ENCODE results near the gene CBARP. TPM values are rescaled to one million over a fixed set of nuclear protein-coding genes. Genes with fewer than 3 reads are reported as not detected.

The CBARP gene
- total and polyA plus RNA-seq, 2 of the 13 experiments (the other 11 are each of a cell fraction or from before 2014, with no cell fraction given) = 1.2 to 1.4 TPM

DNA sequence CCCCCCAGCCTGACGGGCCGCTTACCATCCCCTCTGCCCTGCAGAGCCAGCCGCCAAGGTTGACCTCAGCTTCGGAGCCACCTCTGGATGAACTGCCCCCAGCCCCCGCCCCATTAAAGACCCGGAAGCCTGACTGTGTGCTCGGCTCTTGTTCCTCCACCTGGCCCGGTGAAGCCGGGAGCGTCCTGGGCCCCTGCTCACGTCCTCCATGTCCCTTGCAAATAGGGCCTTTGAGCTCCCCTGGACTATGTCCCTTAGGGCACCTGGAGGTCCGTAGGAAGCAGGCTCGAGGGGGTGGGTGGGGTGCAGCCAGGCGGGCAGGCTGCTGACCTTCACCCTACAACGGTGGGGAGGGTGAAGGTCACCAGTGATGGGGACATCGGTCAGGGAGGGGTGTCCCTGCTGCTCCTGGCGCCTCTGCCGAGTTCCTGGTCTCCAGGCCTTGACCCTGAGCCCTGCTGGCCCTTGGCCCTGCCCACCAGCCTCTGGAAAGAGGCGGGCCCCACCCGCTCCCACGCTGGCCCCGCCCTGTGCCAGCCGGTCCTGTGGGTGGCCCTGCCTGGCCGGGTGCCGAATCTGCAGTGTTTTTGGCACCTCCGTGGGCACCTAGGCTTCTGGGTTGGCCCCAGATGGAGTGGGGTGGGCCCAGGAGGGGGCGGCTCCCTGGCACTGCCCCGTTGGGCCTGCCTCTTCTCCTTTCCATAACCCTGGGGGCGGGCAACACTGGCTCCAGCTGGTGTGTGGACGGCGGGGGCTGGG lies 7.1 kb upstream of the CBARP start (continued):
- TF ChIP-seq, protein P1, sequence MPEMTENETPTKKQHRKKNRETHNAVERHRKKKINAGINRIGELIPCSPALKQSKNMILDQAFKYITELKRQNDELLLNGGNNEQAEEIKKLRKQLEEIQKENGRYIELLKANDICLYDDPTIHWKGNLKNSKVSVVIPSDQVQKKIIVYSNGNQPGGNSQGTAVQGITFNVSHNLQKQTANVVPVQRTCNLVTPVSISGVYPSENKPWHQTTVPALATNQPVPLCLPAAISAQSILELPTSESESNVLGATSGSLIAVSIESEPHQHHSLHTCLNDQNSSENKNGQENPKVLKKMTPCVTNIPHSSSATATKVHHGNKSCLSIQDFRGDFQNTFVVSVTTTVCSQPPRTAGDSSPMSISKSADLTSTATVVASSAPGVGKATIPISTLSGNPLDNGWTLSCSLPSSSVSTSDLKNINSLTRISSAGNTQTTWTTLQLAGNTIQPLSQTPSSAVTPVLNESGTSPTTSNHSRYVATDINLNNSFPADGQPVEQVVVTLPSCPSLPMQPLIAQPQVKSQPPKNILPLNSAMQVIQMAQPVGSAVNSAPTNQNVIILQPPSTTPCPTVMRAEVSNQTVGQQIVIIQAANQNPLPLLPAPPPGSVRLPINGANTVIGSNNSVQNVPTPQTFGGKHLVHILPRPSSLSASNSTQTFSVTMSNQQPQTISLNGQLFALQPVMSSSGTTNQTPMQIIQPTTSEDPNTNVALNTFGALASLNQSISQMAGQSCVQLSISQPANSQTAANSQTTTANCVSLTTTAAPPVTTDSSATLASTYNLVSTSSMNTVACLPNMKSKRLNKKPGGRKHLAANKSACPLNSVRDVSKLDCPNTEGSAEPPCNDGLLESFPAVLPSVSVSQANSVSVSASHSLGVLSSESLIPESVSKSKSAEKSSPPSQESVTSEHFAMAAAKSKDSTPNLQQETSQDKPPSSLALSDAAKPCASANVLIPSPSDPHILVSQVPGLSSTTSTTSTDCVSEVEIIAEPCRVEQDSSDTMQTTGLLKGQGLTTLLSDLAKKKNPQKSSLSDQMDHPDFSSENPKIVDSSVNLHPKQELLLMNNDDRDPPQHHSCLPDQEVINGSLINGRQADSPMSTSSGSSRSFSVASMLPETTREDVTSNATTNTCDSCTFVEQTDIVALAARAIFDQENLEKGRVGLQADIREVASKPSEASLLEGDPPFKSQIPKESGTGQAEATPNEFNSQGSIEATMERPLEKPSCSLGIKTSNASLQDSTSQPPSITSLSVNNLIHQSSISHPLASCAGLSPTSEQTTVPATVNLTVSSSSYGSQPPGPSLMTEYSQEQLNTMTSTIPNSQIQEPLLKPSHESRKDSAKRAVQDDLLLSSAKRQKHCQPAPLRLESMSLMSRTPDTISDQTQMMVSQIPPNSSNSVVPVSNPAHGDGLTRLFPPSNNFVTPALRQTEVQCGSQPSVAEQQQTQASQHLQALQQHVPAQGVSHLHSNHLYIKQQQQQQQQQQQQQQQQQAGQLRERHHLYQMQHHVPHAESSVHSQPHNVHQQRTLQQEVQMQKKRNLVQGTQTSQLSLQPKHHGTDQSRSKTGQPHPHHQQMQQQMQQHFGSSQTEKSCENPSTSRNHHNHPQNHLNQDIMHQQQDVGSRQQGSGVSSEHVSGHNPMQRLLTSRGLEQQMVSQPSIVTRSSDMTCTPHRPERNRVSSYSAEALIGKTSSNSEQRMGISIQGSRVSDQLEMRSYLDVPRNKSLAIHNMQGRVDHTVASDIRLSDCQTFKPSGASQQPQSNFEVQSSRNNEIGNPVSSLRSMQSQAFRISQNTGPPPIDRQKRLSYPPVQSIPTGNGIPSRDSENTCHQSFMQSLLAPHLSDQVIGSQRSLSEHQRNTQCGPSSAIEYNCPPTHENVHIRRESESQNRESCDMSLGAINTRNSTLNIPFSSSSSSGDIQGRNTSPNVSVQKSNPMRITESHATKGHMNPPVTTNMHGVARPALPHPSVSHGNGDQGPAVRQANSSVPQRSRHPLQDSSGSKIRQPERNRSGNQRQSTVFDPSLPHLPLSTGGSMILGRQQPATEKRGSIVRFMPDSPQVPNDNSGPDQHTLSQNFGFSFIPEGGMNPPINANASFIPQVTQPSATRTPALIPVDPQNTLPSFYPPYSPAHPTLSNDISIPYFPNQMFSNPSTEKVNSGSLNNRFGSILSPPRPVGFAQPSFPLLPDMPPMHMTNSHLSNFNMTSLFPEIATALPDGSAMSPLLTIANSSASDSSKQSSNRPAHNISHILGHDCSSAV (CRISPR knock-in tag; IDR thresholded peaks at IDR 0.05; ENCODE audit: borderline replicate concordance) = no peak
- TF ChIP-seq MAFK (conservative IDR thresholded peaks at IDR 0.05 in 1 of 2, IDR thresholded peaks at IDR 0.05 in 1 of 2; ENCODE audit: low read length in 2 of 2) = no peak
- no peak; the same call in 1 of the 2 replicates for TF ChIP-seq ZSCAN9 (CRISPR knock-in tag; IDR thresholded peaks at IDR 0.05; ENCODE audit: borderline replicate concordance)
- TF ChIP-seq, protein P2, sequence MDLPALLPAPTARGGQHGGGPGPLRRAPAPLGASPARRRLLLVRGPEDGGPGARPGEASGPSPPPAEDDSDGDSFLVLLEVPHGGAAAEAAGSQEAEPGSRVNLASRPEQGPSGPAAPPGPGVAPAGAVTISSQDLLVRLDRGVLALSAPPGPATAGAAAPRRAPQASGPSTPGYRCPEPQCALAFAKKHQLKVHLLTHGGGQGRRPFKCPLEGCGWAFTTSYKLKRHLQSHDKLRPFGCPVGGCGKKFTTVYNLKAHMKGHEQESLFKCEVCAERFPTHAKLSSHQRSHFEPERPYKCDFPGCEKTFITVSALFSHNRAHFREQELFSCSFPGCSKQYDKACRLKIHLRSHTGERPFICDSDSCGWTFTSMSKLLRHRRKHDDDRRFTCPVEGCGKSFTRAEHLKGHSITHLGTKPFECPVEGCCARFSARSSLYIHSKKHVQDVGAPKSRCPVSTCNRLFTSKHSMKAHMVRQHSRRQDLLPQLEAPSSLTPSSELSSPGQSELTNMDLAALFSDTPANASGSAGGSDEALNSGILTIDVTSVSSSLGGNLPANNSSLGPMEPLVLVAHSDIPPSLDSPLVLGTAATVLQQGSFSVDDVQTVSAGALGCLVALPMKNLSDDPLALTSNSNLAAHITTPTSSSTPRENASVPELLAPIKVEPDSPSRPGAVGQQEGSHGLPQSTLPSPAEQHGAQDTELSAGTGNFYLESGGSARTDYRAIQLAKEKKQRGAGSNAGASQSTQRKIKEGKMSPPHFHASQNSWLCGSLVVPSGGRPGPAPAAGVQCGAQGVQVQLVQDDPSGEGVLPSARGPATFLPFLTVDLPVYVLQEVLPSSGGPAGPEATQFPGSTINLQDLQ (CRISPR knock-in tag; IDR thresholded peaks at IDR 0.05) = no peak
- TF ChIP-seq ZNF605 (CRISPR knock-in tag; IDR thresholded peaks at IDR 0.05) = peak; percentile 85
- TF ChIP-seq ISX (CRISPR knock-in tag; conservative IDR thresholded peaks at IDR 0.05) = 0 out of 2 replicates have a peak, but pooled peaks have one; percentile 17
- TF ChIP-seq PRMT3 (CRISPR knock-in tag; IDR thresholded peaks at IDR 0.05; ENCODE audit: borderline replicate concordance, low read depth) = no peak
- peak; percentile 99 for TF ChIP-seq HNF4A (CRISPR knock-in tag; IDR thresholded peaks at IDR 0.05)
- TF ChIP-seq ARID2 (CRISPR knock-in tag; IDR thresholded peaks at IDR 0.05; ENCODE audit: borderline replicate concordance) = no peak
- TF ChIP-seq RBM22 (optimal IDR thresholded peaks at IDR 0.05; ENCODE audit: low read length) = no peak
- TF ChIP-seq, protein P3, sequence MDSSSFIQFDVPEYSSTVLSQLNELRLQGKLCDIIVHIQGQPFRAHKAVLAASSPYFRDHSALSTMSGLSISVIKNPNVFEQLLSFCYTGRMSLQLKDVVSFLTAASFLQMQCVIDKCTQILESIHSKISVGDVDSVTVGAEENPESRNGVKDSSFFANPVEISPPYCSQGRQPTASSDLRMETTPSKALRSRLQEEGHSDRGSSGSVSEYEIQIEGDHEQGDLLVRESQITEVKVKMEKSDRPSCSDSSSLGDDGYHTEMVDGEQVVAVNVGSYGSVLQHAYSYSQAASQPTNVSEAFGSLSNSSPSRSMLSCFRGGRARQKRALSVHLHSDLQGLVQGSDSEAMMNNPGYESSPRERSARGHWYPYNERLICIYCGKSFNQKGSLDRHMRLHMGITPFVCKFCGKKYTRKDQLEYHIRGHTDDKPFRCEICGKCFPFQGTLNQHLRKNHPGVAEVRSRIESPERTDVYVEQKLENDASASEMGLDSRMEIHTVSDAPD (CRISPR knock-in tag; IDR thresholded peaks at IDR 0.05) = no peak; the same call in 1 of the 2 replicates
- TF ChIP-seq, protein P4, sequence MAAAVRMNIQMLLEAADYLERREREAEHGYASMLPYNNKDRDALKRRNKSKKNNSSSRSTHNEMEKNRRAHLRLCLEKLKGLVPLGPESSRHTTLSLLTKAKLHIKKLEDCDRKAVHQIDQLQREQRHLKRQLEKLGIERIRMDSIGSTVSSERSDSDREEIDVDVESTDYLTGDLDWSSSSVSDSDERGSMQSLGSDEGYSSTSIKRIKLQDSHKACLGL (CRISPR knock-in tag; IDR thresholded peaks at IDR 0.05) = no peak
- TF ChIP-seq TCF7 (IDR thresholded peaks at IDR 0.05; ENCODE audit: low read depth) = no peak
- TF ChIP-seq TOE1 (CRISPR knock-in tag; IDR thresholded peaks at IDR 0.05) = no peak
